Stimulated activated naive CD8-positive, alpha-beta T cell treated with anti-CD3 and anti-CD28 coated beads, Interleukin-15, Interleukin-2, amounts not matched to agents 100 U/mL and 50 U/mL, for 24 hours (primary cell): Measurements from ENCODE around the gene MTNR1B.

Experiments used
- ATAC-seq: fragments of 150-1000 bp; cut with Tn5 transposase; one replicate; pipeline ENCODE4 v1.10.0; 2021
- DNase-seq: peaks from one replicate; pipeline ENCODE4 v3.0.0; 2021

The MTNR1B gene

DNA sequence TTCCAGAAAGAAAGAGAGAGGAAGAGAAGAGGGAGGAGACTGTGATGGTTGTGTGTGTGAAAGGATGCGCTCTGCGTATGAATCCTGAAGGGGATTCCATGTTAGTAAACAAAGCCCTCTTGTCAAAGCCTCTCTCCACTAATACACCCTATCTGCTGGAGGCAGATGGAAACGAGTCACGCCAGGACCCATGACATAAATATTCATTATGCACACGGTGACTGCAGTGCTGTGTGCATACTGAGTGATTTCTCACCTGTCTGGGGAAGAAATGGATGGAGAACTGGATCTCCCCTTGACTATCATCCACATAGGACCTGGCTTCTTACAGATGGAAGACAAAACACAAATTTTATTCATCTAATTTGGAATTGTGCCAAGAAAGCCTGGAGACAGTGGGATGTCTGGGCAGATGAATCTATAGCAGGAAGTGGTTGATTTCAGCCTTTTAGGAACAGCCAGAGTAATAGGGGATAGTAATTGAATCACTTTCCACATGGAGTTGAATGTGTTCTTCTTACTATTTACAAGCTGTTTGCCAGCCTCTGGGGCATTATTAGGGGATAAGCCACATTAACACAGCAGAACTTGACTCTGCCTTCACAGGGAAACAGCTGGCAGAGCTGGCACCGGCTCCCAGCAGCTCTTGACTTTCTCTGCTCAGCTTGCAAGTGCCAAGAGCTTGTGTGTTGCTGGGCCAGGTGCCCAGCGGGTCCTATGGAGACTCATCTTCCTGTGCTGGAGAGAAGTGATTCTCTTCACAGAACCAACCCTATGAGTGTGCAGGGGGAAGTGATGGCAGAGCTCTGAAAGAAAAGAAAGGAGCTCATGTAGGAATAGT, 9.0 kb downstream of the MTNR1B start:
- no peak for DNase-seq
- no peak for ATAC-seq

DNA sequence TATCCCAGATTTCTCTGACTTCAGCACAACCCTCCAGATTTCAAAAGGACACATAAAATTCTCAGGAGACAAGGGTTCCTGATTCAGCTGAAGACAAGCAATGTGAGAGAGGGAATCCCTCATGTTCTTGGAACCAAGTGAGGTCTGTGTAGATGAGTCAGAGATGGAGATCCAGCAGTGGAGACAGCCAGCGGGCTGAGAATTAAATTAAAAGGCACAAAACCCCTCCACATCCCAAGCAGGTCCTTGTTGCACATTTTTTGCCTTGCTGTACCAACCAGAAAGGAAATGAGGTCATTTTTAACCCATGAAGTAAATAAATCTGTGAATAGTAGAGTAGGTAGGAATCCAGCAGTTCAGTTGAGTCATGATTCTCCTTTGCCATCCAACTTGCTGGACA, 9.7 kb downstream of the MTNR1B start:
- ATAC-seq (no peak), DNase-seq (no peak)

DNA sequence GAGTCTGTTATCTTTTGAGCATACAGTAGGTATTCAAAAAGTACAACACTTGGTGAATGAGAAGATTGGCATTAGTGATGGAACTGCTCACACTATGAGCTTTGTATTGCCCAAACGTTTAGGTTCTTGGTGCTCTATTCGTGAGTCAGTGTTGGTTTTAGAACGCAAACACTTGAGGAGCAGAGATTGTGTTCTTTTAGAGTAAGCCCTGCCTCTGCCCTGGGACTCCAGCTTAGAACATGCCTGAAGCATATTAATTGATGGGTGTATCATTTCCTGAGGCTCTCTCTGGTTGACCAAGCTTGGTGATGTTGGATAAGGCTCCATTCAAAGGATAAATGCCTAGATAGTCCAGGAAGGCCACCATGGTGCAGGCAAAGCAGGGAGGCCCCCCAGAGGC, 10.9 kb downstream of the MTNR1B start:
- ATAC-seq, result no peak
- DNase-seq, result no peak

GRCh38 chr11:92981508-92982043, 12.1 kb downstream of the MTNR1B start:
- DNase-seq, result no peak
- no peak for ATAC-seq

GRCh38 chr11:92986585-92986984, 17.1 kb downstream of the MTNR1B start:
- ATAC-seq (no peak), DNase-seq (no peak)

GRCh38 chr11:92993004-92993403, 23.6 kb downstream of the MTNR1B start:
- ATAC-seq (no peak), DNase-seq (no peak)

- DNase-seq (no peak), ATAC-seq (no peak)
Observed at GRCh38 chr11:93000511-93001476, 31.3 kb downstream of the MTNR1B start.

- no peak for ATAC-seq
- no peak for DNase-seq
Observed at GRCh38 chr11:93001806-93002205, 32.4 kb downstream of the MTNR1B start.

DNA sequence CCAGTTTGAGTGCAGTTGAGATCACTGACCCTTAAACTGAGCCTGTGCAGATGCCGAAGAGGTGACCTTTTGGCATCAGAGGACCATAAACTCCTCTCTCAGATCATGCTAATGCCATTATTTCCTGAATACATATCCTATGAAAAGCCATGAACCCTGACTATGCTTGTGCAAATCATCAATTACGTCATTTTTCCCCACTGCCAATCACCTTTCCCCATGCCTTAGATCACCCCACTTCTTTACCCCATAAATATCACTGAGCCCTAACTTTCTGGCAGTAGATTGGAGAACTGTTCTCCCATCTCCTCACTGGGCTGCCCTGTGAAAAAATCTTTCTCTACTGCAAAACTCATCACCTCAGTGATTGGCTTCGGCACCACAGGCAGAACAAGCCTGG, 32.9 kb downstream of the MTNR1B start:
- no peak for ATAC-seq
- no peak for DNase-seq

- ATAC-seq, result no peak
- DNase-seq, result no peak
Observed at GRCh38 chr11:93005239-93005638, 35.8 kb downstream of the MTNR1B start.

DNA sequence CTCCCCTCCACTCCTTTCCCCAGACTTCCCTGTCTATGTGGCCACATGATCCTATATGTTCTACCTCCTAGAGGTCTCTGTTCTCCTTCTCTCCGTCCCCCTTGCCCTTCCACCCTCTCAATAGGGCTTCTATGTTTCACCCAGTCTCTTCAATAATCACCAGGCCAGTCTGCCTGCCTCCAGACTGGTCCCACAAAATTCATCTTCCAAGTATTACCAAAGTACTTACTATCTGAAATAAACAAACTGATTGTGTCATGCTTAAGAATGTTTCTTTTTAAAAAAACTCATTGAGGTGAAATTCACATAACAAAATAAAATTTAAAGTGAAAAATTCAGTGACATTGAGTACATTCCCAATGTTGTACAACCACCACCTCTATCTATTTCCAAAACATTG, 44.2 kb downstream of the MTNR1B start:
- DNase-seq (no peak), ATAC-seq (no peak)

DNA sequence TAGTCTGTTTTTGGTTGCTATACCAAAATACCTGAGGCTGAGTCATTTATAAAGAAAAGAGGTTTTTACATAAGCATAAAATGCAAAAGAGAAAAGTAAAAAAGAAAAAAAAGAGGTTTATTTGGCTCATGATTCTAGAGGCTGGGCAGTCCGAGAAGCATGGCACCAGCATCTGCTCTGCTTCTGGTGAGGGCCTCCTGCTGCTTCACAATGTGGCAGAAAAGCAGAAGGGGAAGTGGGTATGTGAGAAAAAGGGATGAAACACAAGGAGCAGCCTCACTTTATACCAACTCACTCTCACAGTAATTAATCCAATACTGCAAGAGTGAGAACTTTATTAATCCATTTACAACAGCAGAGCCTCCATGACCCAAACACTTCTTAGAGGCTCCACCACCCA, 47.1 kb downstream of the MTNR1B start:
- DNase-seq (no peak), ATAC-seq (no peak)

DNA sequence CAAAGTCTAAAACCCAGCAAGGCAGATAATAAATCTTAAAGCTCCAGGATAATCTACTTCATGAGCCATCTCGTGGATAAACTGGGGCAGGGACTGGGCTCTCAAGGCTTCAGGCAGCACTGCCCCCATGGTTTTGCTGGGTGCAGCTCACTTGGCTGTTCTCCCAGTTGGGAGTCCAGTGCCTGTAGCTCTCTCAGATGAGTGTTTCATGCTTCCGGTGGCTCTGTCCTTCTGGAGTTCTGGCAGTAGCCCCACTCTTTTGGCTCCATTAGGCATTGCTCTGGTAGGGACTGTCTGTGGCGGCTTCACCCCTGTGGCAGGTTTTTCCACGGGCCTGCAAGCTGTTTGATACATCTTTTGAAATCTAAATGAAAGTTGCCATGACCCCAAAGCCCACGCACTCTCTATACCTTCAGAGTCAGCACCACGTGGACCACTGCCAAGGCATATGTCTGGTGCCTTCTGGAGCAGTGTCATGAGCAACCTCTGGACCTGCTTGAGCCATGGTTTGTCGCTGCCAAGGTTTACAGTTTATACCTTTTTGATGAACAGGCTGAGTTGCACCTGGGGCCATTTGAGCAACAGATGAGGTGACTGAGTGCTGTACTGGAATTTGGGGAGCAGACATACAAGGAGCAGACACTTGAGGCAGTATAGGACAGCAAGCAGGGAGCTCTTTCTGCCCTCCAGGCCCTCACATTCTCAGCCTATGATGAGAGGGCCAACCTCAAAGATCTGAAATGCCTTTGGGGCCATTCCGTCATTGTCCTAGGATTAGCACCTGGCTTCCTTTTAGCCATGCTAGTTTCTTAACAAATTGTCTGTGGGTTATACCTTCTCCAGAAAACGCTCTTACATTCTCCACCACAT, 48.6 kb downstream of the MTNR1B start:
- DNase-seq (no peak), ATAC-seq (no peak)

DNA sequence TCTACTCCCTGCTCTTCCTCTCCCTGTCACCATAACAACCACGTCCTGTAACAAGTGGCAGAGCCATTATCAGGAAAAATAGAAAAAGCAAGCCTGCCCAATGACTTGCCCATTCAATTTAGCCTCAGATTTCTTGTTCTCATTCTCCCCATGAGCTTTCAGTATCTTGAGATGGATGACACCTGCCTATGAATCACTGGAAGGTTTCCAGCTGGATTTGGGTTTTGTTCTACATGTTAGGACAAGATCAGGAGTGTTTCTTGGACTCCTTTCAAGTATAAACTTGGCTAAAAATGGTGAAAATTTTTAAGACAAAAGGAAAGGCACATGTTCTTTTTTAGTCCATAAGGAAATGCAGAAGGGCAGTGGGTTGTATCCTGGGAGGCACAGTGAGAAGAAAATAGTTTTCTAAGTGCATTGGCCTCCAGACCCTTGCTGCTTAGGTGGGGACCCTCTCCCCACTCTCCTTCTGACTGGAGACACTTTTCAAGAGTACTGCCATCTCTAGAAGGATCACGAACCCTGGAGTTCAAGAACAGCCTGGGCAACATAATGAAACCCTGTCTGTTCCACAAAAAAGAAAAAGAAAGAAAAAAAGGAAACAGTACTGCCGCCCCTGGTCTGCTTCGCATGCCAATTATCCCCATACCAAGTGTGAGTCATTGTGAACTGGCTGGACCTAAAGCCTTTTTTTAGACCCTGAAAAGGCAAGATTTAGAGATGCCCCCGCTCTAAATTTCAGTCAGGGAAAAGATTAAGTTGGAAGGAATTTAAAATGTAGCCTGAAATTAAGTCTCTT, 51.0 kb downstream of the MTNR1B start:
- DNase-seq (no peak), ATAC-seq (no peak)

DNA sequence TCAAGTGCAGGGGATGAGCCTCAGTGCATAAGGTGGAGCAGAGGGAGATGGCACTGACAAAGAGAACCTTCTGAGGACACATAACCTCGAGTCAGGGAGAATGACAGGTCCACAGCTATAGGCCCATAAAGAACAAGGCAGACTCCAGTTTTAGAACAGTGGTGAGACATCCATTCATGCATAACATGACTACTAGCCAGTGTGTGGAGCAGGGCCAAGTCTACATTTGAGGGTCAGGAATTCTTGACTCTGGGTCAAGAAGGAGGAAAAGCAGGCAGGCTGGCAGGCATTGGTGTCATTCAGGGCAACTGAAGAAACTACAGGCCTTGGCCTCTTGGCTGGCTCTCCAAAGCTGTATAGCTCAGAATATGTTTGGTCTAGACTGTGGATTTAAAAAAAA, 54.9 kb downstream of the MTNR1B start:
- DNase-seq, result no peak
- ATAC-seq, result no peak

- DNase-seq, result no peak
- ATAC-seq, result no peak
Observed at GRCh38 chr11:93025558-93026255, 56.3 kb downstream of the MTNR1B start.

DNA sequence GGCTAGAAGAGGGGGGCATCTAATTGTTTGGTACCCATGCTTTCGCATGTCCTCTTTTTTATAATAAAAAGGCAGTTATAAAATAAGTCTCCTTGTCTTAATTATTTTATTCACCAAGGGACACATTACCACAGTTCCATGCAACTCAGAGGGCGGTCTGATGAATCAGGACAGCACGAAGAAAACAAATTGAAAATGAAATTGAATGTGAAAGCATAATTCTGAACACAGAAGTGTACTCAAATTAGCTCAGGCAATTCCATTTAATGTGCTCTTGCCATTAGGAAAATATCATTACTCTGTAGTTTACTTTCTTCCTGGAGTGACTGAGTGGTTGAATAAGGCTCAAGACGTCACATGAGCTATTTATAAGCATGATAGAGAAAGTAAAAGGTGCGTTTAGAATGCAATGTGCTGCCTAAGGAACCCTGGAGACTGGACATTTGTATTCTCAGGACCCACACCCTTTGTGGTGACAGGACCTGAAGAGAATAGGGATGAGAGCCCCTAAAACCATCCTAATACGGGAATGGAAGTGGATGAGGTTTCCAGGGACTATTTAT, 59.6 kb downstream of the MTNR1B start:
- DNase-seq, result no peak
- ATAC-seq, result no peak

DNA sequence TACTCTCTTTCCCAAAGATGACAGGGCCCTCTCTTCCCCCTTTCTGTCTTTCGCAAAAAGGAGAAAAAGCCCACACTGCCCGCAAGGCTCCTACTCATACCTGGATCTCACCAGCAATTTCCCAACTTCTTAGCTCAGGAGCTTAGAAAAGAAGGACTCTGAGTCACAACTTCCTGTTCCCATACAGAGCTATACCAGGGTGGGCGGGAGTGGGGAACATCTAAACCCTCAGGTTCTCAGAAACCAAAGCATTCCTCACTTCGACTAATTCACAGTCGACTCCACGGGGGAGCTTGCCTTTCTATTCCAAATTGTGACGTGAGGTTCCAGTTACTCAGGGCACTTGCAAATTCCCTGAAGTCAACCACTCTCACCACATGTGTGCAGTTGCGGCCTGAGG, 61.9 kb downstream of the MTNR1B start:
- ATAC-seq (no peak), DNase-seq (no peak)
